Mesendoderm (in vitro differentiated cells): ENCODE measurements around the gene DNMBP.
"Not testable (repeated sequence)": the region's sequence is repeated elsewhere in the genome, so short reads cannot be mapped to it uniquely, and the experiment has no call there.

Experiments
- DNase-seq: peaks from one replicate; pipeline ENCODE4 v3.0.0; 2013
- H2AK5ac ChIP-seq: 2 replicates; pipeline ENCODE4 v1.6.1; 2013; ENCODE audit warnings: low read length, inconsistent platforms
- H2BK120ac ChIP-seq: 2 replicates; pipeline ENCODE4 v1.6.1; 2013; ENCODE audit warnings: low read depth, mild to moderate bottlenecking, low read length, moderate library complexity, mixed read lengths
- H2BK15ac ChIP-seq: replicated peaks from 2 replicates; pipeline ENCODE4 v1.6.1; 2013; ENCODE audit warnings: low read depth, mild to moderate bottlenecking, moderate library complexity
- H2BK5ac ChIP-seq: 2 replicates; pipeline ENCODE4 v1.6.1; 2013; ENCODE audit warnings: low read length, inconsistent platforms
- H3K18ac ChIP-seq: 2 replicates; pipeline ENCODE4 v1.6.1; 2013; ENCODE audit warnings: mild to moderate bottlenecking, low read length, mixed read lengths
- H3K23ac ChIP-seq: one replicate; pipeline ENCODE4 v1.6.1; 2013; ENCODE audit warnings: low read length
- H3K27ac ChIP-seq: 2 replicates; pipeline ENCODE4 v1.5.1; 2013; ENCODE audit warnings: low read depth, mild to moderate bottlenecking, inconsistent platforms, low read length, moderate library complexity
- H3K27me3 ChIP-seq: 2 replicates; pipeline ENCODE4 v1.6.1; 2013; ENCODE audit warnings: low read length, control low read depth, mild to moderate bottlenecking, inconsistent platforms; ENCODE audit not compliant: insufficient read depth, poor library complexity
- H3K36me3 ChIP-seq: 2 replicates; pipeline ENCODE4 v1.6.1; 2013; ENCODE audit warnings: low read length, inconsistent platforms; ENCODE audit not compliant: control insufficient read depth, insufficient read depth
- H3K4ac ChIP-seq: one replicate; pipeline ENCODE4 v1.6.1; 2013; ENCODE audit warnings: low read depth, mild to moderate bottlenecking, low read length, moderate library complexity
- H3K4me1 ChIP-seq: 2 replicates; pipeline ENCODE4 v1.6.1; 2013; ENCODE audit warnings: low read depth, low read length, inconsistent platforms; ENCODE audit not compliant: control insufficient read depth
- H3K4me2 ChIP-seq: 2 replicates; pipeline ENCODE4 v1.6.1; 2013; ENCODE audit warnings: low read length
- H3K4me3 ChIP-seq: 2 replicates; pipeline ENCODE4 v1.5.1; 2013; ENCODE audit warnings: mild to moderate bottlenecking, low read length
- H3K56ac ChIP-seq: one replicate; pipeline ENCODE4 v1.6.1; 2013; ENCODE audit warnings: low read length
- H3K79me1 ChIP-seq: 2 replicates; pipeline ENCODE4 v1.6.1; 2013; ENCODE audit warnings: low read length, inconsistent platforms
- H3K79me2 ChIP-seq: 2 replicates; pipeline ENCODE4 v1.6.1; 2013; ENCODE audit warnings: mild to moderate bottlenecking, low read length; ENCODE audit not compliant: control insufficient read depth, insufficient read depth
- H3K9ac ChIP-seq: 2 replicates; pipeline ENCODE4 v1.6.1; 2013; ENCODE audit warnings: low read length, inconsistent platforms
- H4K5ac ChIP-seq: one replicate; pipeline ENCODE4 v1.6.1; 2013; ENCODE audit warnings: low read length
- H4K8ac ChIP-seq: one replicate; pipeline ENCODE4 v1.6.1; 2013; ENCODE audit warnings: low read depth, mild to moderate bottlenecking, control low read depth, low read length, moderate library complexity
- WGBS: extraction: QIAGEN DNeasy Blood & Tissue Kit; methylation state at CpG from one replicate; pipeline ENCODE4 v1.1.7; 2013; ENCODE audit warnings: low lambda C conversion rate, missing lambda C conversion rate; ENCODE audit not compliant: insufficient coverage; ENCODE audit errors: extremely low coverage; 5-methylcytosine and 5-hydroxymethylcytosine counted together

DNMBP gene

GRCh38 chr10:99869581-99870122, 140.1 kb downstream of the DNMBP start:
- H3K4me3 ChIP-seq = no peak overlapping the region
- H3K18ac ChIP-seq = no peak overlapping the region
- no peak overlapping the region for H2BK15ac ChIP-seq
- no peaks in the 10 kb centered on the region for H3K36me3 ChIP-seq
- H3K4me1 ChIP-seq = no peaks in the 10 kb centered on the region
- no peak overlapping the region for H3K4ac ChIP-seq
- no peak overlapping the region for H3K4me2 ChIP-seq
- H2AK5ac ChIP-seq = no peak overlapping the region
- WGBS = no CpG with 5 or more reads among the region's 9 CpGs
- H3K27ac ChIP-seq = no peak overlapping the region
- no peaks in the 10 kb centered on the region for H3K27me3 ChIP-seq
- H2BK120ac ChIP-seq = no peak overlapping the region
- no peak overlapping the region for H2BK5ac ChIP-seq
- H4K5ac ChIP-seq = no peak overlapping the region
- H3K79me2 ChIP-seq = no peaks in the 10 kb centered on the region
- no peak overlapping the region for H3K9ac ChIP-seq
- no peak overlapping the region for H3K23ac ChIP-seq
- no peak overlapping the region for H4K8ac ChIP-seq
- no peak overlapping the region for H3K56ac ChIP-seq
- DNase-seq = no peak
- H3K79me1 ChIP-seq = no peaks in the 10 kb centered on the region

GRCh38 chr10:99867250-99867649, 142.5 kb downstream of the DNMBP start:
- H4K5ac ChIP-seq, H2AK5ac ChIP-seq, H3K4me3 ChIP-seq, H3K27me3 ChIP-seq, H3K4ac ChIP-seq, H3K27ac ChIP-seq, H3K79me1 ChIP-seq, H3K23ac ChIP-seq, H3K18ac ChIP-seq, H3K79me2 ChIP-seq, H2BK15ac ChIP-seq, H4K8ac ChIP-seq, H3K4me2 ChIP-seq, H3K9ac ChIP-seq, H3K36me3 ChIP-seq, H2BK120ac ChIP-seq, H3K4me1 ChIP-seq, H2BK5ac ChIP-seq, DNase-seq, H3K56ac ChIP-seq: not testable (repeated sequence)
- no CpG with 5 or more reads among the region's 3 CpGs for WGBS

DNA sequence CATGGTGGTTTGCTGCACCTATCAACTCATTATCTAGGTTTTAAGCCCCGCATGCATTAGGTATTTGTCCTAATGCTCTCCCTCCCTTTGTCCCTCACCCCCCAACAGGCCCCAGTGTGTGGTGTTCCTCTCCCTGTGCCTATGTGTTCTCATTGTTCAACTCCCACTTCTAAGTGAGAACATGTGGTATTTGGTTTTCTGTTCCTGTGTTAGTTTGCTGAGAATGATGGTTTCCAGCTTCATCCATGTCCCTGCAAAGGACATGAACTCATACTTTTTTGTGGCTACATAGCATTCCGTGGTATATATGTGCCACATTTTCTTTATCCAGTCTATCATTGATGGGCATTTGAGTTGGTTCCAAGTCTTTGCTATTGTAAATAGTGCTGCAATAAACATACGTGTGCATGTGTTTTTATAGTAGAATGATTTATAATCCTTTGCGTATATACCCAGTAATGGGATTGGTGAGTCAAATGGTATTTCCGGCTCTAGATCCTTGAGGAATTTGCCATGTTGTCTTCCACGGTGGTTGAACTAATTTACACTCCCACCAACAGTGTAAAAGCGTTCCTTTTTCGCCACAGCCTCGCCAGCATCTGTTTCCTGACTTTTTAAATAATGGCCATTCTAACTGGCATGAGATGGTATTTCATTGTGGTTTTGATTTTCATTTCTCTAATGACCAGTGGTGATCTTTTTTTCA, 146.1 kb downstream of the DNMBP start:
- H4K5ac ChIP-seq, H3K4me2 ChIP-seq, DNase-seq, H3K4ac ChIP-seq, H3K79me1 ChIP-seq, H3K27me3 ChIP-seq, H3K4me1 ChIP-seq, H2BK15ac ChIP-seq, H2BK5ac ChIP-seq, H3K27ac ChIP-seq, H3K56ac ChIP-seq, H3K23ac ChIP-seq, H3K4me3 ChIP-seq, H3K36me3 ChIP-seq, H3K9ac ChIP-seq, H3K18ac ChIP-seq, H2AK5ac ChIP-seq, H3K79me2 ChIP-seq, H4K8ac ChIP-seq, H2BK120ac ChIP-seq: not testable (repeated sequence)
- no CpG with 5 or more reads among the region's 9 CpGs for WGBS

DNA sequence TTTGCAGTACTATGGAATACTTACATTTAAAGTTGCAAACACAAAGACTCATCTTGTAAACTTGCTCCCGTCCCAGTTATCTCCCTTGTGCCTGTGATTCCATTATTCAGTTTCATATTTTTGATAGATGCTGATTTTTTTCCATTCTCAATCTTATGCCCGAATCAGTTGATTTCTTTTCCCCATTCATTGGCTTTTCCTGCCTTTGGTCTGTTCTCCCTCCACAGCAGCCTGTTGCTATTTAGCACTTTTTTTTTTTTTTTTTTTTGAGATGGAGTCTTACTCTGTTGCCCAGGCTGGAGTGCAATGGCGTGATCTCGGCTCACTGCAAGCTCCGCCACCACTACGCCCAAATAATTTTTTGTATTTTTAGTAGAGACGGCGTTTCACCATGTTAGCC, 149.3 kb downstream of the DNMBP start:
- Histone ChIP-seq H3K9ac (no peak overlapping the region), H3K27ac (no peak overlapping the region), H4K8ac (no peak overlapping the region), H3K79me2 (no peaks in the 10 kb centered on the region), H3K23ac (no peak overlapping the region), H2AK5ac (no peak overlapping the region), H3K4me3 (no peak overlapping the region), H4K5ac (no peak overlapping the region), H3K4ac (no peak overlapping the region), H3K56ac (no peak overlapping the region), H2BK120ac (no peak overlapping the region), H3K4me1 (no peaks in the 10 kb centered on the region), H3K18ac (no peak overlapping the region), H2BK15ac (no peak overlapping the region), H3K79me1 (no peaks in the 10 kb centered on the region), H2BK5ac (no peak overlapping the region), H3K27me3 (no peaks in the 10 kb centered on the region), H3K4me2 (no peak overlapping the region), H3K36me3 (no peaks in the 10 kb centered on the region)
- no peak for DNase-seq
- WGBS = no CpG with 5 or more reads among the region's 8 CpGs

DNA sequence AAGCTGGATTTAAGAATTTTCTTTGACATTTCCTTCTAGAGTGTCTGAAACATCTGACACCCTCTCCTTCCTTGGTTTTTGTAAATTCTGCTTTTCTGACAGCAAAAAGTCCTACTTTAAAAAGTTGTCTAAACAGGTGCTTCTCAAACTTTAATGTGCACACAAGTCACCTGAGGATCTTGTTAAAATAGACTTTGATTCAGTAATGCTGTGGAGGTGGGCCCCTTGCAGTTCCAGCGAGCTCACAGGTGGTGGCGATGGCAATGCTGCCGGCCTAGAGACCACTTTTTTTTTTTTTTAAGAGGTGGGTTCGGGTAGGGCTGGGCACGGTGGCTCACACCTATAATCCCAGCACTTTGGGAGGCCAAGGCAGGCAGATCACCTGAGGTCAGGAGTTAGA, 150.2 kb downstream of the DNMBP start:
- Histone ChIP-seq H4K5ac (no peak overlapping the region), H2BK120ac (no peak overlapping the region), H3K4ac (no peak overlapping the region), H2AK5ac (no peak overlapping the region), H3K9ac (no peak overlapping the region), H3K4me1 (no peaks in the 10 kb centered on the region), H3K79me1 (no peaks in the 10 kb centered on the region), H2BK15ac (no peak overlapping the region), H2BK5ac (no peak overlapping the region), H3K79me2 (no peaks in the 10 kb centered on the region), H3K23ac (no peak overlapping the region), H3K27me3 (no peaks in the 10 kb centered on the region), H3K4me2 (no peak overlapping the region), H3K4me3 (no peak overlapping the region), H4K8ac (no peak overlapping the region), H3K36me3 (no peaks in the 10 kb centered on the region), H3K27ac (no peak overlapping the region), H3K18ac (no peak overlapping the region), H3K56ac (no peak overlapping the region)
- no CpG with 5 or more reads among the region's 5 CpGs for WGBS
- DNase-seq = peak; percentile 71

DNA sequence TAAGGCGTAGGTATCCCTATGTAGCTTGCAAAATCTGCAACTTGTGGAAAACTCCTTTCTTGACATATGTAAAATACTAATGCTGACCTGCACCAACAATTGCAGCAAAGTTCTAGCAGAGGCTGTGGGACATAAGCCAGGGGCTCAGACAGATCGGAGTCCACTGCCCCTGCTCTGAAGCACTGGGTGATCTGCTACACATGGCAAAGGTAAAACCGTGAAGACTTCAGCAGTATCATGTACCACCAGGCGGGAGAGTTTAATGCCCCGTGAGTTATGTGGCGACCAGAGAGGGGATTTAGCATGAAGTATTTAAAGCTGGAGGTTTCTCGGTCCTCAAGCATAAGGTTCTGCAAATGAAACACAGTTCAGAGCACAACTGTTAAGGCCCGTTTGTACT, 150.9 kb downstream of the DNMBP start:
- H3K4me2 ChIP-seq = no peak overlapping the region

More for the DNA sequence above, 150.9 kb downstream of the DNMBP start:
- H3K4ac ChIP-seq = no peak overlapping the region
- H2BK5ac ChIP-seq = no peak overlapping the region
- WGBS = no CpG with 5 or more reads among the region's 8 CpGs
- H3K4me3 ChIP-seq = no peak overlapping the region
- H3K9ac ChIP-seq = no peak overlapping the region
- no peak overlapping the region for H2BK120ac ChIP-seq
- H3K56ac ChIP-seq = no peak overlapping the region
- H3K4me1 ChIP-seq = no peaks in the 10 kb centered on the region
- no peak overlapping the region for H4K5ac ChIP-seq
- no peak for DNase-seq
- H2BK15ac ChIP-seq = no peak overlapping the region
- no peak overlapping the region for H4K8ac ChIP-seq
- no peak overlapping the region for H3K23ac ChIP-seq
- H3K79me2 ChIP-seq = no peaks in the 10 kb centered on the region
- H3K27ac ChIP-seq = no peak overlapping the region
- H3K79me1 ChIP-seq = no peaks in the 10 kb centered on the region
- H3K18ac ChIP-seq = no peak overlapping the region
- H3K36me3 ChIP-seq = no peaks in the 10 kb centered on the region
- H2AK5ac ChIP-seq = no peak overlapping the region
- H3K27me3 ChIP-seq = no peaks in the 10 kb centered on the region
